ENCODE data around the gene TBL1XR1. TPM values are rescaled to one million over a fixed set of nuclear protein-coding genes. Genes with fewer than 3 reads are reported as not detected.

TBL1XR1 gene
- total and polyA plus RNA-seq, 2 donors (not counting 3 experiments of a cell fraction or from before 2014, with no cell fraction given), result 26.9 to 146 TPM

- peaks cover 99% of the 10 kb centered on the region for H3K79me2 ChIP-seq (ENCODE audit: control insufficient read depth, insufficient read depth, low read length)
- H3K9ac ChIP-seq (replicated peaks; ENCODE audit: extremely low read depth, insufficient read depth, low read length), result no peak overlapping the region
- dilution Hi-C loops (cut with MboI; ENCODE audit: extremely low pct_ligation_motif_present, low sequenced_read_pairs), result no loop called here
- POLR2A ChIA-PET, result no interaction called here
- no peak for TF ChIP-seq MYC (IDR thresholded peaks at IDR 0.05; ENCODE audit: low read depth, low read length)
- no peak for TF ChIP-seq EZH2 (IDR thresholded peaks at IDR 0.05; ENCODE audit: borderline replicate concordance, low read depth, low read length, severe bottlenecking)
- TF ChIP-seq POLR2AphosphoS5 (IDR thresholded peaks at IDR 0.05; ENCODE audit: insufficient read depth, low read depth, low read length), result no peak
- TF ChIP-seq FOS (IDR thresholded peaks at IDR 0.05; ENCODE audit: borderline replicate concordance, insufficient read depth, low read length), result no peak
- no peak for TF ChIP-seq GATA2 (IDR thresholded peaks at IDR 0.05; ENCODE audit: insufficient read depth, insufficient read length, low read depth, low read length)
- TF ChIP-seq MAX (IDR thresholded peaks at IDR 0.05; ENCODE audit: insufficient read depth, insufficient read length), result no peak
- no peak for TF ChIP-seq POLR2A (IDR thresholded peaks at IDR 0.05; ENCODE audit: low read depth, low read length)
- no peak for TF ChIP-seq JUN (IDR thresholded peaks at IDR 0.05; ENCODE audit: borderline replicate concordance, insufficient read depth, insufficient read length, low read depth)
- no peak for TF ChIP-seq CTCF (IDR thresholded peaks at IDR 0.05; ENCODE audit: extremely low read depth in 1 of 2, insufficient read depth in 1 of 2, low read depth in 1 of 2, low read length in 2 of 2)
- H4K20me1 ChIP-seq (replicated peaks; ENCODE audit: control insufficient read depth, extremely low read depth, insufficient read depth, low read length), result peaks cover 8% of the 10 kb centered on the region
- DNase-seq (ENCODE audit: low read depth, low spot score) (no peak), FAIRE-seq (no peak)
- no peak overlapping the region for H2AFZ ChIP-seq (ENCODE audit: low read depth, low read length)
- H3K27ac ChIP-seq (ENCODE audit: insufficient read depth, low read depth, low read length), result no peak overlapping the region
- H3K4me3 ChIP-seq (replicated peaks in 1 of 3; ENCODE audit: insufficient read depth in 1 of 3, low read depth in 1 of 3, low read length in 3 of 3), result no peak overlapping the region
- no peaks in the 10 kb centered on the region for H3K27me3 ChIP-seq (ENCODE audit: control insufficient read depth in 2 of 2, insufficient read depth in 2 of 2, low read length in 2 of 2)
- H3K9me3 ChIP-seq (replicated peaks; ENCODE audit: control insufficient read depth, insufficient read depth, low read length), result no peaks in the 10 kb centered on the region
- no peaks in the 10 kb centered on the region for H3K36me3 ChIP-seq (ENCODE audit: control insufficient read depth in 2 of 2, extremely low read depth in 1 of 2, insufficient read depth in 2 of 2, low read length in 2 of 2)
- no peaks in the 10 kb centered on the region for H3K9me1 ChIP-seq (replicated peaks; ENCODE audit: control insufficient read depth, extremely low read depth, insufficient read depth, low read length)
- BruUV-seq (replicated peaks), result no TSS peak
- no peak overlapping the region for H3K4me2 ChIP-seq (ENCODE audit: insufficient read depth, low read length)
- H3K4me1 ChIP-seq (ENCODE audit: control insufficient read depth, extremely low read depth, insufficient read depth, low read length), result no peaks in the 10 kb centered on the region
- intact Hi-C loops (cut with micrococcal nuclease), result no loop called here
- CTCF ChIA-PET, result no interaction called here
Observed at GRCh38 chr3:177177749-177178221, 19.5 kb downstream of the TBL1XR1 start.

All from endothelial cell of umbilical vein (primary cell).